ENCODE results near the gene TMEM256.

Gene TMEM256

GRCh38 chr17:7437369-7437863 lies 33.5 kb upstream of the TMEM256 start:
- TF ChIP-seq, protein P1, sequence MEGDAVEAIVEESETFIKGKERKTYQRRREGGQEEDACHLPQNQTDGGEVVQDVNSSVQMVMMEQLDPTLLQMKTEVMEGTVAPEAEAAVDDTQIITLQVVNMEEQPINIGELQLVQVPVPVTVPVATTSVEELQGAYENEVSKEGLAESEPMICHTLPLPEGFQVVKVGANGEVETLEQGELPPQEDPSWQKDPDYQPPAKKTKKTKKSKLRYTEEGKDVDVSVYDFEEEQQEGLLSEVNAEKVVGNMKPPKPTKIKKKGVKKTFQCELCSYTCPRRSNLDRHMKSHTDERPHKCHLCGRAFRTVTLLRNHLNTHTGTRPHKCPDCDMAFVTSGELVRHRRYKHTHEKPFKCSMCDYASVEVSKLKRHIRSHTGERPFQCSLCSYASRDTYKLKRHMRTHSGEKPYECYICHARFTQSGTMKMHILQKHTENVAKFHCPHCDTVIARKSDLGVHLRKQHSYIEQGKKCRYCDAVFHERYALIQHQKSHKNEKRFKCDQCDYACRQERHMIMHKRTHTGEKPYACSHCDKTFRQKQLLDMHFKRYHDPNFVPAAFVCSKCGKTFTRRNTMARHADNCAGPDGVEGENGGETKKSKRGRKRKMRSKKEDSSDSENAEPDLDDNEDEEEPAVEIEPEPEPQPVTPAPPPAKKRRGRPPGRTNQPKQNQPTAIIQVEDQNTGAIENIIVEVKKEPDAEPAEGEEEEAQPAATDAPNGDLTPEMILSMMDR (IDR thresholded peaks at IDR 0.05; ENCODE audit: insufficient read depth, low read depth, low read length, missing control alignments): no peak

GRCh38 chr17:7436556-7437368 lies 32.9 kb upstream of the TMEM256 start:
- DNase-seq (ENCODE audit: low read depth): peak; percentile 94
- peak overlapping the region; percentile 78 for H3K4me3 ChIP-seq (ENCODE audit: low read length)
- TF ChIP-seq, protein P1 (IDR thresholded peaks at IDR 0.05; ENCODE audit: insufficient read depth, low read depth, low read length, missing control alignments): peak; percentile 54

More at GRCh38 chr17:7437369-7437863, 33.5 kb upstream of the TMEM256 start:
- no peak for DNase-seq (ENCODE audit: low read depth)
- peak overlapping the region; percentile 78 for H3K4me3 ChIP-seq (ENCODE audit: low read length)

- TF ChIP-seq, protein P1 (IDR thresholded peaks at IDR 0.05; ENCODE audit: insufficient read depth, low read depth, low read length, missing control alignments): no peak
- peak; percentile 63 for DNase-seq (ENCODE audit: low read depth)
- peak overlapping the region; percentile 77 for H3K4me3 ChIP-seq (ENCODE audit: low read length)
These were observed 32.0 kb upstream of the TMEM256 start for GRCh38 chr17:7435676-7436555.

DNA sequence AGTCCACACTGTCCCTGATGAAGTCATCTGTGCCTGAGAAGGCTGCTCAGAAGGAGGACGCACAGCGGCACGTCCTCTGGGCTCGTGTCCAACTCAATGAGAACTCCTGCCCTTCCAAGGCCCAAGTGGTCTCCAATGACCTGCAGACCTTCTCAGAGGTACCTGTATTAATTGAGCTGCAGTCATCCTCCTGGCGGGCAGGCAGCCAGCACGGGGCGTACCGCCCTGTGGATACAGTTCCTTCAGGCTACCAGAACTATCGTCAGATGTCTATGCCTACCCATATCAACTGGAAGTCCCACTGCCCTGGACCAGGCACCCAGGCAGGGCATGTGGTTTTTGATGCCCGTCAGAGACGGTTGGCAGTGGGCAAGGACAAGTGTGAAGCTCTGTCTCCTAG lies 28.4 kb upstream of the TMEM256 start:
- TF ChIP-seq, protein P1 (IDR thresholded peaks at IDR 0.05; ENCODE audit: insufficient read depth, low read depth, low read length, missing control alignments): no peak

DNA sequence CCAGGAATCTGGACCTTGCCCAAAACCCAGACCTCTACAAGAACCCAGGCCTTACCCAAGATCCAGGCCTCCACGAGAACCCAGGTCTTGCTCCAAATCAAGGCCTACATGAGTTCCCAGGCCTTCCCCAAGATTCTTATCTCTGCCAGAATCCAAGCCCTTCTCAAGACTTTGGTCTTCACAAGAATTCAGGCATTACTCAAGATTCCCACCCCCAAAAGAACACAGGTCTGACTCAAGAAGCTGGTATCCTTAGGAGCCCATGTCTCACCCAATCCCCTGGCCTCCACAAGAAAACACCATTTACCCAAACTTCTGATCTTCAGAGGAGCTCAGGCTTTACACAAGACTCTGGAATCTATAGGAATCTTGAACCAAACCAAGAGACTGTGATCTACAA lies 27.3 kb upstream of the TMEM256 start:
- no peak overlapping the region for H3K4me3 ChIP-seq (ENCODE audit: low read length)
- no peak for DNase-seq (ENCODE audit: low read depth)
- TF ChIP-seq, protein P1 (IDR thresholded peaks at IDR 0.05; ENCODE audit: insufficient read depth, low read depth, low read length, missing control alignments): no peak

More for the DNA sequence above, 28.4 kb upstream of the TMEM256 start:
- DNase-seq (ENCODE audit: low read depth): no peak
- H3K4me3 ChIP-seq (ENCODE audit: low read length): no peak overlapping the region

DNA sequence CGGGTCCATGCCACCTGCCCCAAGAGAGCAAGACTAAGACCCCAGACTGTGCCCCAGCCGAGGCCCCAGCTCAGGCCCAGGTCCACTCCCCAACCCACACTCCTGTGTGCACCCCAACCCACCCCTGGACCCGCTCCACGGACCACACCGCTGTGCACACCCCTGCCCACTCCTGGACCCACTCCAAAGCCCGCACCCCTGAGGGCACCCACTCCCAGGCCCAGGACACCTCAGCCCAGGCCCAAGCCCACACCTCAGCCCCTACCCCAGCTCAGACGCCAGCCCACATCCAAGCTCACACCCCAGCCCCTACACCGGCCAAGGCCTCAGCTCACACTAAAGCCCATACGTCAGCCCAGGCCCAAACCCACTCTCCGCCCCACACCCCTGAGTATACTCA lies 25.8 kb upstream of the TMEM256 start:
- no peak for DNase-seq (ENCODE audit: low read depth)
- H3K4me3 ChIP-seq (ENCODE audit: low read length): no peak overlapping the region
- TF ChIP-seq, protein P1 (IDR thresholded peaks at IDR 0.05; ENCODE audit: insufficient read depth, low read depth, low read length, missing control alignments): no peak

Data from epithelial cell of esophagus (primary cell).